HepG2 (cell line): Measurements from ENCODE around the gene TFAP2D.

ENCODE experiments used
- CBX5 ChIP-seq: sonication (generic); formaldehyde crosslinking; IDR thresholded peaks from 2 replicates; pipeline ENCODE4 v1.4.0; 2020; ENCODE audit warnings: missing genetic modification reagents, borderline replicate concordance
- CTCF ChIP-seq: sonication (generic); formaldehyde crosslinking; IDR thresholded peaks from 2 replicates; pipeline ENCODE4 v1.5.0; 2020; ENCODE audit warnings: mild to moderate bottlenecking, missing genetic modification reagents, moderate library complexity
- MXI1 ChIP-seq: IDR thresholded peaks from 3 replicates; pipeline ENCODE4 v1.6.1; 2012; ENCODE audit warnings: low read depth, low read length, inconsistent platforms, borderline replicate concordance
- MYC ChIP-seq: sonication (generic); formaldehyde crosslinking; IDR thresholded peaks from 2 replicates; pipeline ENCODE4 v1.9.0; 2021; ENCODE audit warnings: missing genetic modification reagents, borderline replicate concordance
- RAD21 ChIP-seq: fragments of 450-650 bp; formaldehyde crosslinking; IDR thresholded peaks from 2 replicates; pipeline ENCODE4 v1.5.0; 2020; ENCODE audit warnings: mild to moderate bottlenecking
- SALL2 ChIP-seq: sonication (generic); formaldehyde crosslinking; IDR thresholded peaks from 2 replicates; pipeline ENCODE4 v1.8.1; 2023; ENCODE audit warnings: mild to moderate bottlenecking, missing genetic modification reagents, inconsistent platforms
- TIGD3 ChIP-seq: sonication (generic); formaldehyde crosslinking; IDR thresholded peaks from 2 replicates; pipeline ENCODE4 v1.5.1; 2020; ENCODE audit warnings: mild to moderate bottlenecking, missing genetic modification reagents, borderline replicate concordance
- YEATS2 ChIP-seq: sonication (generic); formaldehyde crosslinking; IDR thresholded peaks from 2 replicates; pipeline ENCODE4 v1.4.0; 2020; ENCODE audit warnings: missing genetic modification reagents, borderline replicate concordance
- ZHX1 ChIP-seq: sonication (generic); formaldehyde crosslinking; IDR thresholded peaks from 2 replicates; pipeline ENCODE4 v1.8.1; 2022; ENCODE audit warnings: low read depth, mild to moderate bottlenecking, missing genetic modification reagents
- ZNF639 ChIP-seq: conservative IDR thresholded peaks from 2 replicates; pipeline ENCODE4 v1.6.1; 2018; ENCODE audit warnings: missing genetic modification reagents
- ZNF740 ChIP-seq: sonication (generic); formaldehyde crosslinking; IDR thresholded peaks from 2 replicates; pipeline ENCODE4 v1.4.0; 2020; ENCODE audit warnings: missing genetic modification reagents

- no peak for TF ChIP-seq TIGD3
- no peak for TF ChIP-seq ZHX1 (CRISPR knock-in tag)
- TF ChIP-seq YEATS2 (CRISPR knock-in tag), result no peak
- no peak for TF ChIP-seq RAD21
- TF ChIP-seq ZNF740, result no peak
- no peak for TF ChIP-seq MYC (CRISPR knock-in tag)
- no peak for TF ChIP-seq SALL2 (CRISPR knock-in tag)
- TF ChIP-seq CTCF (CRISPR knock-in tag), result no peak
- TF ChIP-seq ZNF639 (CRISPR knock-in tag), result no peak
- no peak for TF ChIP-seq MXI1
- TF ChIP-seq CBX5, result no peak
These were observed 1.4 kb downstream of the TFAP2D start for GRCh38 chr6:50714487-50715379.
